A172 (cell line): ENCODE data around the gene BICD2. TPM values are rescaled to one million over a fixed set of nuclear protein-coding genes. Genes with fewer than 3 reads are reported as not detected.
"Not testable (repeated sequence)": the region's sequence is repeated elsewhere in the genome, so short reads cannot be mapped to it uniquely, and the experiment has no call there.

Experiments
- DNase-seq: peaks from one replicate; pipeline ENCODE4 v3.0.0-alpha.2; 2015; ENCODE audit warnings: low spot score
- total RNA-seq: library from RNA; depleted of rRNA; stranded (reverse); fragments of >200 nt; shearing (Covaris generic); gene quantifications from 2 replicates; pipeline ENCODE4 v1.2.3, GENCODE V29; 2014; rRNA removed

BICD2 gene
- 29.8 and 31.7 TPM in 2 replicates for total RNA-seq

DNA sequence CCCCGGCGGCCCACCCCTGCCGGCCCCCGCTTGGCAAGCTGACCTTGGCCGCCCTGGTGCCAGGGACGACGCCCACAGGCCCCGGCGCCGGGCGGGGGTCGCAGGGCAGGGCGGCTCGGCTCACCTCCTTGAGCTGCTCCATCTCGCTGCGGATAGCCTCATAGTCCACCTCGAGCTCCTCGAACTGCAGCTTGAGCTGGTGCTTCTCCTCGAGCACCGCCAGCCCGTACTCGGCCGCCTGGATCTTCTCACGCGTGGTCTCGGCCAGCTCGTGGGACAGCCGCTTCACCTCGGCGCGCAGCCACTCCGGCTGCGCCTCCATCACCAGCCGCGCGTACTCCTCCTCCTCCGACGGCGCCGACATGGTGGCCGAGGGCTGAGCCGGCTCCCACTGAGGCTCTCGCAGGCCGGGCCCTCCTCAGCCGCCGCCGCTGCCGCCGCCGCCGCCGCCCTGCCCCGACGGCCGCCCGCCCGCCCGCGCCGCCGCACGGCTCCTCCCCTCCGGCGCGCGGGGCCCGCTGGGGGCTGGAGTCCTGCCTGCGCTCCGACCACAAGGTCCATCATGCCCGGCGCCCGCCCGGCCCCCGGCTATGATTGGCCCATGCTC lies at the start of gene BICD2:
Gene BICD2 (minus strand): TSS at position 453 of the 607 bp plus-strand sequence. CDS start 89 bp downstream, at position 364.
- no peak for DNase-seq

DNA sequence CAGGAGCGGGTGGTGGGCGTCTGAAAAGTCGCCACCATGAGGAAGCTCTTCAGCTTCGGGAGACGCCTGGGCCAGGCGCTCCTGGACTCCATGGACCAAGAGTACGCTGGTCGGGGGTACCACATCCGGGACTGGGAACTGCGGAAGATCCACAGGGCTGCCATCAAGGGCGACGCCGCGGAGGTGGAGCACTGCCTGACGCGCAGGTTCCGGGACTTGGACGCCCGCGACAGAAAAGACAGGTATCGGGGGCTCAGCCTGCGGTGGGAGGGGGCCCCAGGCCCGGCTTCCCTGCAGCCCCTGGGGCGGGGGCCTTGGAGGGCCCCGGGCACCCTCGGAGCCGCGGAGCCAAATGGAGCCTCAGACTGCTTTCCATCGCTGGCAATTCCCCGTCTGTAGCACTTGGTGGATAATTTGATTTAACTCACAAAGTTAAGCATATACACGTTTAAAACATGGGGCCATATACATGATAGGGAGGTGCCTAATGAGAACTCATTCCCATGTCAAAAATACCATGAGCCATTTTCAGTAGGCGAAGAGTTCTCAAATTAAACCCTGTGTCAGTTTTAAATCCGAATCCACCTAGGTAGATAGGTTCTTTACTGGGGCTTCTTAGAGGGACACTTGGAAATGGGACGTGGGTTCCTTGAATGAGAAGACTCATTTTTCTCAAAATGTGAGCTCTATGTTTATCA lies 45.1 kb upstream of the BICD2 start:
- DNase-seq, result not testable (repeated sequence)

GRCh38 chr9:92808726-92809451 lies 44.3 kb upstream of the BICD2 start:
- DNase-seq, result no peak

GRCh38 chr9:92807757-92808725 lies 43.4 kb upstream of the BICD2 start:
- no peak for DNase-seq

GRCh38 chr9:92807031-92807756 lies 42.6 kb upstream of the BICD2 start:
- no peak for DNase-seq

DNA sequence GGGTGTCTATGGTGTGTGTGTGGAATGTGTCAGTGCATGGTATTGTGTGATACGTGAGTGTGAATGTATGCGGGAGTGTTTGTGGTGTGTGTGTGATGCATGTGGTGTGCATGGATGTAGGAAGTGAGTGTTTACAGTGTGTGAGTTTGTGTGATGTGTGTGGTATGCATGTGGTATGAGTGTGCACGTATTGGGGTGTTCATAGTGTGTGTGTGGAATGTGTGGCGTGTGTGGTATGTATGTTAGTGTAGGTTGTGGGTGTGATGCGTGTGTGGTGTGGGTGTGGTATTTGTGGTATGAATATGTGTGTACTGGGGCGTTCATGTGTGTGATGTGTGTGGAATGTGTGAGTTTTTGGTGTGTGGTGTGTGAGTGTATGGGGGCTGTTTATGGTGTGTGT lies 40.1 kb upstream of the BICD2 start:
- DNase-seq, result no peak

GRCh38 chr9:92798358-92798757 lies 33.7 kb upstream of the BICD2 start:
- no peak for DNase-seq

GRCh38 chr9:92796337-92796804 lies 31.7 kb upstream of the BICD2 start:
- DNase-seq, result not testable (repeated sequence)

DNA sequence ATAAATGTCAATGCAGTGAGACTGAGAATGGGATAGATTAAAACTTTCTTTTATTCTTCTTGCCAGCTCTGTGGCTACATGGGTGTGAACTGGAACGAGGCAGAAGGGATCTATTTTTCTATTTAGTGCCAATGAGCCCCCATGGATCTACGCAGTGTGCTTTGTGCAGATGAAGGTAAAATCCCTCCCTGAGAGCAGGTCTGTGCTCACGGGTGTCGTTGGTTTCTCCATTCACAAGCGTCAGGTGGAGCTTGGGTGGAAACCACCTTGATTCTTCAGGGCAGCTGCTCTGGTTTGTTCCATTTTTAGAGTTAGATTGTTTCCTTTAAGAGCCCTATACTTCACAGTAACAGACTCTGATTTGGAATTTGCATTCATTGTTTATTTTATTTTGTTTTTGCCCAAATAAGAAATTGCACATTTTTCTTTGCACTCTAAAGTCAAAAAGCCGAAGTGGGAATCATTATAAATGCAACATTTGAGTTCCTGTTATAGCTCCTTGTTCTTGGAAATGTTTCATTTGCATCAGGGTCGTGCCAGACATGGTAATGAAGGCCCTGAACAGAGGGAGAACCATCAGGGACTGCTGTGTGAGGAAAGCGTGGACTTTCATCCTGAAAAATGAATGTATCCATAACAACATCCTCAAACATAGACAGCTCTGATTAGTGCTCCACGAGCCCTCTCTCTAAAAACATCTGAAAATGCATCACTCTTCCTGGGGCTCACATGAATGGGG lies 31.1 kb upstream of the BICD2 start:
- no peak for DNase-seq

GRCh38 chr9:92795000-92795399 lies 30.4 kb upstream of the BICD2 start:
- no peak for DNase-seq

DNA sequence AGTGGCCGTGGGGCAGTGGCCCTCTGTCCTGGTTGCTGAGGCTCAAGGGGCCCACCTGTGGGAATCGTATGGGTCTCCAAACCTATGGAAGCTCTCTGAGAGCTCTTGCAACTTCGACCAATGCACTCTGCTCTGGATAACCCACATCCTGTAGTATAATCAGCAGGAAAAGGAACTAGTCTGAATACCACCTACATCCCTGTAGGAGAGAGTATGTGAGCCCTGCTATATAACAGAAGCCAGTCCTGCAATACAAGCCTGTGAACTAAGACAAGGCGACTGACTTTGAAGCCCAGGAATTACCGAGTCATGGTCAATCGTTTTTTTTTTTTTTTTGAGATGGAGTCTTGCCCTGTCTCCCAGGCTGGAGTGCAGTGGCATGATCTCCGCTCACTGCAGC lies 29.8 kb upstream of the BICD2 start:
- DNase-seq, result no peak

GRCh38 chr9:92790542-92791527 lies 26.2 kb upstream of the BICD2 start:
- DNase-seq, result peak; percentile 70

DNA sequence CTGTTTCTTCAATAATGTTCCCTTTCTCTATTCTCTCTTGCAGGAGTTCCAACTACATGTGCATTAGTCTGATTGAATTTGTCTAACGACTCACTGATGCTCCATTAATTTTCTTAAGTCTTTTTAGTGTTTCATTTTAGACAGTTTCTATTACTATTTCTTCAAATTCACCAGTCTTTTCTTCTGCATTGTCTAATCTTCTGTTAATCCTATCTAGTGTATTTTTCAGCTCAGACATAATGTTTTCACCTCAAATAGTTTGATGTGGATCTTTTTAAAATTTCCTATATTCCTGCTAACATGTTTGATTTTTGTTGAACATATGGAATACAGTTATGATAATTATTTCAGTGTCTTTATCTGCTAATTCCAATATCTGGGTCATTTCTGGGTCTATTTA lies 21.7 kb upstream of the BICD2 start:
- no peak for DNase-seq

DNA sequence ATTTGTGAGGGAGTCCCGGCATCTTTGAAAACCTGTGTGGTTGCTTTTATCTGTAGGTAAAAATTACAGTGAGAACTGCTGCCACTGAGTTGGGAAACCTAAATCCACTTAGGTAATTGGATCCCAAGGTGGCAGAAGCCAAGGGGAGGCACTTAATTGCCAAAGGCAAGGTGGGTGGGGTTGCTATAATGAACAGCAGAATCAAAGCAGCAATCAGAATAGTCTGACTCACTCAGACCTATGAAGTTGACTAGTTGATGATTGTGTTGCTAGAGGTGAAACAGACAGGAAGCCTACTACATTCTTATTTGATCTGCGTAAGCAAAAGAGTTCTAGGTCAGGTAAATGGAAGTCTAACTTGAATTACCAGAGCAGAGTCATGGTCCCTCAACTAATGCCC lies 17.3 kb upstream of the BICD2 start:
- no peak for DNase-seq

DNA sequence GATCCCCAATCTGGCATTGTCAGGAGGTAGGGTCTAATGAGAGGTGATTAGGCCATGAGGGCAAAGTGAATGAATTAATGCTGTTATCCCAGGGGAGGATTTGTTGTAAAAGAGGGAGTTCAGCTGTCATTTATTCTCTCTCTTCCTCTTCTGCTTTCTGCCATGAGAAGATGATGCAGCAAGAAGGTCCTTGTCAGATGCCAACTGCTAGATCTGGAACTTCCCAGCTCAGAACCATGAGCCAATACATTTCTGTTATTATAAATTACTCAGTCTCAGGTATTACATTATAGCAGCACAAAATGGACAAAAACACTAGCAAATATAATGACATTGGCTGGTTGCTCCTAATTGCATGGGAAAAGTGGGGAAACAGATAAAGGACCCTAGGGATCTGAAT lies 15.6 kb upstream of the BICD2 start:
- no peak for DNase-seq

GRCh38 chr9:92775466-92775865 lies 10.8 kb upstream of the BICD2 start:
- no peak for DNase-seq

DNA sequence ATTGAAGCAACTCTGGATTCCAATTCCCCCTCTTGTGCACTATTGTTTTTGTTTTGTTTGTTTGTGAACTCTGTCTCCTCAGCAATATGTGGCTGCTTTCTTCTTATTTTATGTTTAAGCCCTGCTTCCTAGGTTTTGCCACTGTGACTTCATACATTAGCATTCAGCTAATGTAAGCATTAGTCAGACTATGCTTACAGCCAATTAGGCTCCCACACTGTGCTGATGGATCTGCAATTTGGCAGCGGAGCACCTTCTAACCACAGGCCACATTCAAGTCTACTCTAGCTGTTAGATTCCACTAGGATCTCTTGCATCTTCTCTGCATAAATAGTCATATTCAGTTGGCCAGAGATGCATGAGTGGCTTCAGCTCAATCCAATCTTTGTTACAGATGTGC lies 9.6 kb upstream of the BICD2 start:
- DNase-seq, result peak; percentile 76

DNA sequence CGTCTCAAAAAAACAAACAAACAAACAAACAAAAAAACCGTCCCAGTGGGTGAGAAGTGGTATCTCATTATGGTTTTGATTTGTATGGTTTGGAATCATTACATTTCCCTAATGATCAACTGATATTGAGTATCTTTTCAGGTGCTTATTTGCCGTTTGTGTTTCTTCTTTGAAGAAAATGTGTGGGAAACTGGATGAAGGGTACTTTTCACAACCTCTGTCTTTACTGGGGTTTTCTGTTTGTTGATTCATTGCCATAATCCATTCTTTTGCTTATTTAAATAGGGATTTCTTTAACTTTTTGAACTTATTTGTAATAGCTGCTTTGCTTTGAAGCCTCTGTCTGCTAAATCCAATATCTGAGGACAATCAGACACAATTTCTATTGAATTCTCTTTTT lies 9.2 kb upstream of the BICD2 start:
- no peak for DNase-seq

DNA sequence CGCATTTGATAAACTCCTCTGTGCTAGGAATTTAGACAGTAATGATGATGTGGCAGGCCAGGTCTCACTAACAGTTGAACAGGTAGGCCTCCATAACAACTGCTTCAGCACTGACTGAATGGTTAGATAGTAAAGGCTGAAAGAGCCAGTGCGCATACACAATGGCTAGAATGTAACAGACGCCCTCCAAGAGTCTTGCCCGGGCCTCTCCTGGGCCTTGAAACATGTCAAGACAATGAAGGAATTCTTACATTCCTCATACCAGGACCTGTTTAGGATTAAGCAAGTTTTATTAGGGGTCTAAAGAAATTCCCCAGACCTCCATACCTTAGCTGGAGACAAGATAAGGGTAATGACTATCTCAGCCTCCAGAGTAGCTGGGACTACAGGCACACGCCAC lies 6.7 kb upstream of the BICD2 start:
- no peak for DNase-seq
